Lower lobe of right lung (tissue), 2 donors: ENCODE data around the gene OPA1. TPM values are rescaled to one million over a fixed set of nuclear protein-coding genes. Genes with fewer than 3 reads are reported as not detected.

Experiments used
- ATAC-seq, 2 donors: fragments of 200-7000 bp; cut with Tn5 transposase; one replicate each; pipeline ENCODE4 v1.9.1; 2020 to 2022; ENCODE audit warnings: mild to moderate bottlenecking in 2 of 2, moderate library complexity in 2 of 2
- DNase-seq: peaks from one replicate; pipeline ENCODE4 v3.0.0-alpha.2; 2020
- H3K27ac ChIP-seq: fragments of 200-600 bp; one replicate; pipeline ENCODE4 v1.8.0; 2022
- H3K27me3 ChIP-seq: fragments of 200-600 bp; one replicate; pipeline ENCODE4 v1.8.0; 2022; ENCODE audit warnings: low read depth
- H3K36me3 ChIP-seq: fragments of 200-600 bp; one replicate; pipeline ENCODE4 v1.8.0; 2022; ENCODE audit warnings: mild to moderate bottlenecking
- H3K4me1 ChIP-seq: fragments of 200-600 bp; one replicate; pipeline ENCODE4 v1.8.0; 2022
- H3K4me3 ChIP-seq: fragments of 200-600 bp; one replicate; pipeline ENCODE4 v1.8.0; 2022; ENCODE audit warnings: mild to moderate bottlenecking
- H3K9me3 ChIP-seq: fragments of 200-600 bp; one replicate; pipeline ENCODE4 v1.8.0; 2022
- CTCF ChIP-seq: fragments of 200-600 bp; IDR thresholded peaks from one replicate; pipeline ENCODE4 v1.8.0; 2022; ENCODE audit warnings: antibody characterized with exemption, mild to moderate bottlenecking
- intact Hi-C: fragments of 100-400 bp; cut with DNase I; formaldehyde crosslinking; loops from one replicate; pipeline ENCODE4 v1.11.0; 2022
- total RNA-seq: library from RNA; stranded (reverse); fragmentation: NEBNext Ultra II Directional; extraction: Animal tissue kit (Norgen Biotek cat#: 25700); gene quantifications from one replicate; pipeline ENCODE4 v1.2.1, GENCODE V29; 2021
- donor health status: DM: no; HTN: yes; CAD: no; lungs with severe emphysema.

Gene OPA1
- total RNA-seq, 1 donor from 2014 or later: 44.0 TPM

GRCh38 chr3:193746832-193747231 is 153.8 kb downstream of the OPA1 start:
- Histone ChIP-seq H3K27ac (no peak overlapping the region), H3K4me1 (peaks cover 14% of the 10 kb centered on the region), H3K27me3 (no peaks in the 10 kb centered on the region), H3K4me3 (no peak overlapping the region), H3K36me3 (no peaks in the 10 kb centered on the region), H3K9me3 (no peaks in the 10 kb centered on the region)
- ATAC-seq (no peak), DNase-seq (no peak)
- TF ChIP-seq CTCF: no peak
- intact Hi-C loops: no loop called here

Other genes with a start within 250 kb of the OPA1 start
- 2.0 TPM for gene ATP13A5, start 214.5 kb upstream of the OPA1 start, total RNA-seq
- 188 TPM for gene ATP13A4, start 38.3 kb upstream of the OPA1 start, total RNA-seq